ENCODE results near the gene ARMC6.
"Not testable (repeated sequence)": the region's sequence is repeated elsewhere in the genome, so short reads cannot be mapped to it uniquely, and the experiment has no call there.

Gene ARMC6

DNA sequence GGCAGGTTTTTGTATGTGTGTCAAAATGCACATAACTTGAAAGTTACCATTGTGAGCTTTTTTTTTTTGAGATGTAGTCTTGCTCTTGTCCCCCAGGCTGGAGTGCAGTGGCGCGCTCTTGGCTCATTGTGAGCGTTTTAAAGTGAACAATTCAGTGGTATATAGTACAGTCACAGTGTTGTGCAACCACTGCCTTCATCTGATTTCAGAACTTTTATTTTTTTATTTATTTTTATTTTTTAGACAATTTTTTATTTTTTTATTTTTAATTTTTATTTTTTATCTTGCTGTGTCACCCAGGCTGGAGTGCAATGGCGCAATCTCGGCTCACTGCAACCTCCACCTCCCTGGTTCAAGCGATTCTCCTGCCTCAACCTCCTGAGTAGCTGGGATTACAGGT lies 45.4 kb downstream of the ARMC6 start:
- no peak for DNase-seq

DNA sequence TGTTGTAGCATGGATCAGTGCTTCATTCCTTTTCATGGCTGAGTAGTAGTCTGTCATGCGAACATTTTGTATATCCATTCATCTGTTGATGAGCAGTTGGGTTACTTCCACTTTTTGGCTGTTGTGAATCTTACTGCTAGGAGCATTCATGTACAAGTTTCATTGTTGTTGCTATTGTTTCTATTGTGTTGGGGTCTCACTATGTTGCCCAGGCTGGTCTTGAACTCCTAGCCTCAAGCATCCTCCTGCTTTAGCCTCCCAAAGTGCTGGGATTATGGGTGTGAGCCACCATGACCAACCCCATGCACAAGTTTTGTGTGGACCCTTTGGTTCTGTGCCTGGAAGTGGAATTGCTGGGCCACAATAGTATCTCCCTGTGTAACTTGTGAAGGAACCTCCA lies 46.2 kb downstream of the ARMC6 start:
- DNase-seq, result no peak

DNA sequence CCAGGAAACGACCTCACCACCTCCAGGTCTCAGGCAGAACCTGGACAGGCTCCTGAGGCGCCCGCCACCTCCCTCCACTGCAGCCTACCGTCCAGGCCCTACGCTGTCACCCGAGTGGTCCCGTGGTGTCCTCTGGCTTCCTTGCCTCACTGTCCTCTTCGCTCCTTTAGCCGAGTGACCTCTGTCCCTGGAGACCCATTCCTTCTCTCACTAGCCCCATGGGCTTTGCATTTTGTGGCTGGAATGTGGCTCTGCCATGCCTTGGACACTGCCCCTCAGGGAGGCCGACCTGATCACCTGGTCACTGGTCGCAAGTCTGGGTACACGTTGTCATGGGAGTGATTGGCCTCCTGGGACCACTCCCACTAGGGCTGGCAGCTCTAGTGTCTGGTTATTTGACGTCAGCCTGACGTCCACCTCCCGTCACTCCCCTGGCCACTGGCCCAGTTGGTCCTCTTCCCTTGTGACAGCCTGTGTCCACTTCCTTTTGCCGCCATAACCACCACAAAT lies 48.3 kb downstream of the ARMC6 start:
- no peak for DNase-seq

DNA sequence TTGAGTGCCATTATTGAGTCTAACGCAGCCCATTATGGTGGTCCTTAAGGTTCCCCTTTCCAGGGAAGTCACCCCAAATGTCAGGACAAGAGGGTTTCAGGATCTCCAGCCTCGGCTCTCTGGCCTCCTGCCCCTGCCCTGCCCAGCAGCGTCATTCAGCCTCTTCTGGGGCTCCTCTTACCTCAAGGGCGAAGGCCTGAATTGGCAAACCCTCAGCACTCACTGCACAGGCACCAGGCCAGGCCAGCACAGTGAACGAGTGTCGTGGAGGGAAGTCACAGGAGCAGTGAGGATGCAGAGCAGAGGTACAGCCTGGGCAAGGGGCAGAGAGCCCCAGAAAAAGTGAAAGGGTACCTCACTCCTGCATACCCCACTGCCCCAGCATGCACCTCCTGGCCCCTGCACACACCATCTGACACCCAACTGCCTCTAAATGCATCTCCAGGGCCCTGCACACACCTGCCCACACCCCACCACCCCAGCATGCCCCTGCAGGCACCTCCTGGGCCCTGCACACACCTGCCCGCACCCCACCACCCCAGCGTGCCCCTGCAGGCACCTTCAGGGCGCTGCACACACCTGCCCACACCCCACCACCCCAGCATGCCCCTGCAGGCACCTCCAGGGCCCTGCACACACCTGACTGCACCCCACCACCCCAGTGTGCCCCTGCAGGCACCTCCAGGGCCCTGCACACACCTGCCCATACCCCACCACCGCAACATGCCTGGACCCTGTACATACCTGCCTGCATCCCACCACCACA lies 50.2 kb downstream of the ARMC6 start:
- no peak for DNase-seq

DNA sequence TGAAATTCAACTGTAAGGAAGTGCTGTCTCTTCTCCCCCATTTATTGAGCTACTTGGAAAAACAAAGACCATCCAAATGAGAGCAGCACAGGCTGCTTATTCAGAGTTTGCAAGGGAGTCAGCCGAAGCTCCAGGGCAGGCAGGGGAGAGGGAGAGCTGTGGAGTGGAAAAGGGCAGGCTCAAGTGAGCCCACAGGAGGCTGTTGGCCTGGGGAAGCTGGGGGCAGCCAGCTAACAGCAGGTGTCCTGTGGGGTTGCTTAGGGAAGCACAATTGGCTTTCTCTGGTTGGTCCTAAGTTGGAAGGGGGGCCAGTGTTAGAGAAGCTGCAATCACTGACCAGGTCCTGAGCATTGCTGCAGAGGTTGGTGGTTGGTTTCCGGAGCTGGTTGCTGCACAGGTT lies 54.3 kb downstream of the ARMC6 start:
- no peak for DNase-seq

DNA sequence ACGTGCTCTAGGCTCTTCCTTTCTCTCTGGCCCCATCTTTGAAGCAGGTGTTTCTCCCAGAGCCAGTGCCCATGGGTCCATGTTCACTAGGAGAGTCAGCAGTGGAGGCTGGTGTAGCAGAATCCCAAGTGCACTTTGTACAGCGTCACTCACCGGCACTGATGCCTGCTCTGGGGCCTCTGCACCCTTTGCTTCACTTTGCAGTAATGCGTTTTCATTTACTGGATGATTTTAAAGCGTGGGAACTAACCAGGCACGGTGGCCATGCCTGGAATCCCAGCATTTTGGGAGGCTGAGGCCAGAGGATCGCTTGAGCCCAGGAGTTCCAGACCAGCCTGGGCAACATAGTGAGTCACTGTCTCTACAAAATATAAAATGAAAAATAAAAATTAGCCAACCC lies 61.1 kb downstream of the ARMC6 start:
- DNase-seq, result no peak

DNA sequence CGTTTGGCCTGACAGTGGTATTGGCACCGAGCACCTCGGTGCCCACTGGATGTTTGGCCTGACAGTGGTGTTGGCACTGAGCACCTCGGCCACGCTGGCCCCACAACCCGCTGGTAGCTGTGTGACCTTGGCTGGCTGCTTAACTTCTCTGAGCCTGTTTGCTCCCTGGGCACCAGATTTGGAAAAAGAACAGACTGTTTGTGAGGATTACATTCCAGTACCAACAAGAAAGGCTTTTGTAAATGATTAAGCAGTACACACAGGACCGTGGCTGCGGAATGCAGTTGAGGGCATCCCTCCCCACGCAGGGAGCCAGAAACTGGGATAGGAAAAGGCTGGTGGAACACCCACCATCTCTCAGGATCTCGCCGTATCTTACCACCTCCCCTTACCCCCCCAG lies 62.3 kb downstream of the ARMC6 start:
- no peak for DNase-seq

DNA sequence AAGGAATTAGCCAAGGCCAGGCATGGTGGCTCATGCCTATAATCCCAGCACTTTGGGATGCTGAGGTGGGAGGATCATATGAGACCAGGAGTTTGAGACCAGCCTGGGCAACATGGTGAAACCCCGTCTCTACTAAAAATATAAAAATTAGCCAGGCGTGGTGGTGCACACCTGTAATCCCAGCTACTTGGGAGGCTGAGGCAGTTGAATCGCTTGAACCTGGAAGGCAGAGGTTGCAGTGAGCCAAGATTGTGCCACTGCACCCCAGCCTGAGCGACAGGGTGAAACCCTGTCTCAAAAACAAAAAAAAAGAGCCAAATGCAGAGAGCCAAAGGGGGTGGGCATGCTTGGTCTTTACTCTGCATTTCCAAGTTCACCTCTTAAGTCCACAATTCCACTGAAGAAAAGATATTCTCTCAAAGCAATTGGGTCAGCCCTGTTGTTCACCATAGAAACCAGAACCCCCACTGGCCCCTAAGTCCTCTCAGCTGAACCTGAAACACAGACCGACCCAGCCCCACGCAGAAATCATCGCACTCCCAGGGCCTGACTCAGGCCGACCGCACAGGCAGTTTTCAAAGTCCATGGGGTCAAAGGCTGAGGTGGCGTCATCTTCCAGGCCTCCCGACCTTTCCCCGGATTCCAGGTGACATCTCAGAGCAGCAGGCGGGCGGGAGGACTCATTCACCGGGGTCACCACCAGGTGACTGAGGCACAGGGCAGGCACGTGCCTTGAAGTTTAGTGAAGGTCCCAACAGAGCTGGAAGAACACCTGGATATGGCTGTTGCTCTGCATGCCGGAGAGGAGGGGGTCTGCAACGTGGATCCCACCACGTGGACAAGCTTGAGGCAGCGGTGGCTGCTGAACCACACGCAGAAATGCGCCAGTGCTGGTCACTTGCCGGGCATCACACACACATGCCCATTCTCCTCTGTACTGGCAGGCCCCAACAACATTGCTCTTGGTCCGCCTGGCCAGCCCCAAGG lies 63.5 kb downstream of the ARMC6 start:
- DNase-seq, result no peak

DNA sequence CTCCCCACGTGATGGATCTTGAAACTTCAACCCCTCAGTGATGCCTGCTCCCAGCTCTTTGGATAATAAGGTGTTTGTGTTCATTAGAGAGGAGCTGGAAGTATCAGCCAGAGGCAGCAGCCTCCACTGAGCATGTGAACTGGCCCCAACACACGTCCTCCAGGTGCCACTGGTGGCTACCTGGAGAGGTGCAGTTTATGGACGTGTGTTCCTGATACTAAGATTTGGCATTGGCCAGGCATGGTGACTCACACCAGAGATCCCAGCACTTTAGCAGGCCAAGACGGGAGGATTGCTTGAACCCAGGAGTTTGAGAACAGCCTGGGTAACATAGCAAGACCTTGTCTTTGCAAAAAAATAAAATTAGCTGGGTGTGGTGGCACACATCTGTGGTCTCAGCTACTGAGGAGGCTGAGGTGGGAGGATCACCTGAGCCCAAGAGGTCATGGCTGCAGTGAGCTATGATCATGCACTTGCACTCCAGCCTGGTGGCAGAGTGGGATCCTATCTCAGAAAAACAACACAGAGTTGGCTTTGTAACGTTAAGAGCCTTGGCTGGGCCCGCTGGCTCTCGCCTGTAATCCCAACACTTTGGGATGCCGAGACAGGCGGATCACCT lies 64.8 kb downstream of the ARMC6 start:
- DNase-seq, result no peak

DNA sequence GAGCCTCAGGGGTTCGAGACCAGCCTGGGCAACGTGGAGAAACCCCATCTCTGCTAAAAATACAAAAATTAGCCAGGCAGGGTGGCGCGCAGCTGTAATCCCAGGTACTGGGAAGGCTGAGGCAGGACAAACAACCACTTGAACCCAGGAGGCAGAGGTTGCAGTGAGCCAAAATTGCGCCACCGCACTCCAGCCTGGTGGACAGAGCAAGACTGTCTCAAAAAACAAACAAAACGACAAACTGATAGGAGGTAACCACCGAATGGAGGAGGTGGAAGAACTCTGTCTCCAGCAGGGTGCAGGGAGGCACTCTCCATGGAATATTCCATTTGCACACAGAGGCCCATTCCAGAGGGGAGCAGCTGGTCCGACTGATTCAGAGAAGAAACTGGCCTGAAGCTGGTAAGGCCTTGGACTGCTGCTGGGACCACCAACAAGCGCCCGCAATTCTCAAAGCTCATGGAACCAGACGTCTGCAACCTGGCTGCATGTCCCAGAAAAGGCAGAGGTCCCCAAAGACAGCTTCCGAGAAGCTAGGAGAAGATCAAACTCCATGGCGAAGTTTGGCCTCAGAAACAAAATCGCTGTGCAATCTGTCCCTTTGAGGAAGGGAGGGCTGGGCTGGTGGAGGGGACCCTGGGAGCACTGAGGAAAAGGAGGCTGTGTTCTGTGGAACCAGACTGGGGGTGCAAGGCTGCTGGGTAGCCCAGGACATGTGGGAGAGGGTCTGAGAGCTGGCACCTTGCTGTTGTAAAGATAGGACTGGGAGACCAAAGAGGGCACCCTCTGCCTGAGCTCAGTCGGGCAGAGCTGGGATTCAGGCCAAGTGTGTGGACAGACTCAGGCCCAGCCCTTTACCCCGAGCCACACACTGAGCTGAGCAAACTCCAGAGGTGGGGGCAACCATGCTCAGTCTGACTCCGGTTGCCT lies 65.6 kb downstream of the ARMC6 start:
- no peak for DNase-seq

DNA sequence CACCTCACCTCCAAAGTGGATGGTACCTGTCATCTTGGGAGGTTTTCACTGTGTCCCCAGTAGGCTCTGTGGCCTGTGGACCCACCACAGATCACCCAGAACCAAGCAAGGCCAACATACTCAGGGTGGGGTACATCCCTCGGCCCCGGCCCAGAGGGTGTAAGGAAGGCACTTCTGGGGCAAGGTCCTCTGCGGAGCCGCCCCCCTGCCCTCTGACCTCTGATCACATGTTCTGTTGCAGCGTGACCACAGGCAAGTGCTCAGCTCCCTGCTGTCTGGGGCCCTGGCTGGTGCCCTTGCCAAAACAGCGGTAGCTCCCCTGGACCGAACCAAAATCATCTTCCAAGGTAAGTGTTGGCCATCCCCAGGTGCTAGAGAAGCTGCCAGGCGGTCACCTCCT lies 68.1 kb downstream of the ARMC6 start:
- no peak for DNase-seq

DNA sequence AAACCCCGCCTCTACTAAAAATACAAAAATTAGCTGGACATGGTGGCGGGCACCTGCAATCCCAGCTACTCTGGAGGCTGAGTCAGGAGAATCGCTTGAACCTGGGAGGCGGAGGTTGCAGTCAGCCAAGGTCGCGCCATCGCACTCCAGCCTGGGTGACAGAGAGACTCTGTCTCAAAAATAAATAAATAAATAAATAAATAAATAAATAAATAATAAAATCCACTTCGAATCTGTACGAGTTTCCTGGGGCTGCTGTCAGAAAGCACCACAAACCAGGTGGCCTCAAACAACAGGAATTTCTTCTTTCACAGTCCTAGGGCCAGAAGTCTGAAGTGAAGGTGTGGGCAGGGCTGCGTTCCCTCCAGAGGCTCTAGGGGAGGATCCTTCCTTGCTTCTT lies 69.2 kb downstream of the ARMC6 start:
- DNase-seq, result not testable (repeated sequence)

DNA sequence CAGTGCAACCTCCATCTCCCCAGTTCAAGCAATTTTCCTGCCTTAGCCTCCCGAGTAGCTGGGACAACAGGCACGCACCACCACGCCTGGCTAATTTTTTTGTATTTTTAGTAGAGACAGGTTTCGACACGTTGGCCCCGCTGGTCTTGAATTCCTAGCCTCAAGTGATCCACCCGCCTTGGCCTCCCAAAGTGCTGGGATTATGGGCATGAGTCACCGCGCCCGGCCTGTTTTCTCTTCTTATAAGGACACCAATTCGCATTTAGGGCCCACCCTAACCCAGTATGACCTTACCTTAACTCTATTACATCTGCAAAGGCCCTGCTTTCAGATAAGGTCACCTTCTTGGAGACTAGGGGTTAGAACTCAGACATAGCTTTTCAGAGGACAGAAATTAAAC lies 69.8 kb downstream of the ARMC6 start:
- DNase-seq, result no peak

DNA sequence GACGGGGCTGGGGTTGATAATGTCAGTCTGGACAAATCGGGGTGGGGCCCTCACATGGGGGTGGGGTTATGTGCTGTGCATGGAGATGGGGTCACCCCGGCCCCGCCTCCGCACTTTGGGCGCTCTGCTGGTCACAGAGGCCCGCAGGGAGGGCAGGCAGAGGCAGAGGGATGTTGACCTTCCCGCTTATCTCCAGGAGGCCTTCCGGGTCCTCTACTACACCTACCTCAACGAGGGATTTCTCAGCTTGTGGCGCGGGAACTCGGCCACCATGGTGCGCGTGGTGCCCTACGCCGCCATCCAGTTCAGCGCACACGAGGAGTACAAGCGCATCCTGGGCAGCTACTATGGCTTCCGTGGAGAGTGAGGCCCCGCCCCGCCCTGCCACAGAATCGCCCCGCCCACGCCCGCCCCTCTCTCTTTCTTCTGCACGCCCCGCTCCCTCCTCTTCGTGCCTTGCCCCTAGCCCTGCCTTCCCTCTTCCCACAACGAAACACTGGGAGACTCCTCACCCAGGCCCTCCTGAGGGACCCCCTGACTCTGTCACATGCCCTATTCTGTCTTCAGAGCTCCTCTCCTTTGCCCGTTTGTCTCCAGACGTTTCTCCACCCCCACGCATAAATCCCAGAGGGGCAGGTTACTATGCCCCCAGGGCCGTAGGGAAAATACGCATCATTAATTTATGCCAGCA lies 72.1 kb downstream of the ARMC6 start:
- peak; percentile 49 for DNase-seq

DNA sequence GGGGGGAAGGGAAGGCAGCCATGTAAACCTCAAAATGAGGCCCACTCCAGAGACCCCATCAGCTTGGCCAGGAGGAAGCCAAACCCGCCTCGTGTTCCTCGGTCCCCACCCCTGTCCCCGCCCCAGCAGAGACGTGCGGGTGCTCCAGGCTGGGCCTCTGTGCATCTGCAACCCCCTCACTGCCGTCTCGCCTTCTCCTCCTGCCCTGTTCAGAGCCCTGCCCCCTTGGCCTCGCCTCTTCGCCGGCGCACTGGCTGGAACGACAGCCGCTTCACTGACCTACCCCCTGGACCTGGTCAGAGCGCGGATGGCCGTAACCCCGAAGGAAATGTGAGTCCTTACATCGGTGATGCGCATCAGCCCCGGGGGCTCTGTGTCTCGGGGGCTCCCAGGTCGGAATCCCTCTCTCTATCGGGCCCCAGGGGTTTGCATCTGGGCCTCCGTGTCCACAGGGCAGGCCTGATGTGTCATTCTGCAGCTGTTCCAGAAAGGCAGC lies 72.7 kb downstream of the ARMC6 start:
- DNase-seq, result no peak

DNA sequence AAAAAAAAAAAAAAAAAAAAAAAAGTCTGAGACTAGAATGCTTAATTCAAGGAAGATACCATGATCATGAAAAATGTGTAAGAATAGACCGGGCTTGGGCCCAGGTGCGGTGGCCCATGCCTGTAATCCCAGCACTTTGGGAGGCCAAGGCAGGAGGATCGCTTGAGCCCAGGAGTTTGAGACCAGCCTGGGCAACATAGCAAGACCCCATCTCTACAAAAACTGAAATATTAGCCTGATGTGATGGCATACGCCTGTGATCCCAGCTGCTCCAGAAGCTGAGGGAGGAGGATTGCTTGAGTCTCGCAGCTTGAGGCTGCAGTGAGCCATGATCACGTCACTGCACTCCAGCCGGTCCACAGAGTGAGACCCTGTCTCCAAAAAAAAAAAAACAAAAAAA lies 73.5 kb downstream of the ARMC6 start:
- not testable (repeated sequence) for DNase-seq

DNA sequence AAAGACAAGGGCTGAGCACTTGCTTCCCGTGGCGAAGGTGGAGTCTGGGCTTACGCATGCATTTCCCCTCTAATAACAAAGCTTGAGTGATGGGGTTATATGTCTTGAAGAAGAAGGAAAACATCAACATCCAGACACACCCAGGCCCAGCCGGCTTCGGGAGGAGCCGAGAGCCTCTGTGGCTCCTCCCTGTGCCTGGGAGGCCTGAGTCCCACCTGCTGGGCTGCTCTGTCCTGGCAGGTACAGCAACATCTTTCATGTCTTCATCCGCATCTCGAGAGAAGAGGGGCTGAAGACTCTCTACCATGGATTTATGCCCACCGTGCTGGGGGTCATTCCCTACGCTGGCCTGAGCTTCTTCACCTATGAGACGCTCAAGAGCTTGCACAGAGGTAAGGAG lies 74.3 kb downstream of the ARMC6 start:
- no peak for DNase-seq
